ENCODE measurements around the gene HERC3. TPM values are rescaled to one million over a fixed set of nuclear protein-coding genes. Genes with fewer than 3 reads are reported as not detected.

HERC3 gene
- total and polyA plus RNA-seq, 10 of the 15 experiments (the other 5 are each of a cell fraction or from before 2014, with no cell fraction given): 0.52 to 18.2 (median 2.8) TPM

- TF ChIP-seq ZNF687 (IDR thresholded peaks at IDR 0.05) (no peak), SMAD1 (IDR thresholded peaks at IDR 0.05; ENCODE audit: low read depth, partially characterized antibody) (no peak), BHLHE40 (IDR thresholded peaks at IDR 0.05; ENCODE audit: borderline replicate concordance in 1 of 2, low read depth in 2 of 2, low read length in 1 of 2) (no peak), MTA3 (IDR thresholded peaks at IDR 0.05; ENCODE audit: borderline replicate concordance, low read length) (no peak), SRF (IDR thresholded peaks at IDR 0.05; ENCODE audit: low read depth in 2 of 2, low read length in 2 of 2) (no peak)
These were observed 83.3 kb downstream of the HERC3 start (continued) for GRCh38 chr4:88675543-88675942.

GRCh38 chr4:88681209-88681608 lies 88.9 kb downstream of the HERC3 start:
- Histone ChIP-seq H3K27me3 (replicated peaks in 1 of 2; ENCODE audit: control insufficient read depth in 2 of 2, insufficient read depth in 2 of 2, low read length in 1 of 2) (no peaks in the 10 kb centered on the region), H3K27ac (ENCODE audit: control insufficient read depth, insufficient read depth) (no peak overlapping the region), H3K9me3 (replicated peaks; ENCODE audit: control insufficient read depth, insufficient read depth, low read length) (no peaks in the 10 kb centered on the region), H2AFZ (ENCODE audit: control insufficient read depth, low read depth, low read length) (no peak overlapping the region), H3K36me3 (ENCODE audit: control insufficient read depth in 2 of 2, insufficient read depth in 2 of 2, low read length in 1 of 2) (no peaks in the 10 kb centered on the region; a peak in 1 of 4 replicates), H4K20me1 (ENCODE audit: control insufficient read depth, insufficient read depth) (no peaks in the 10 kb centered on the region), H3K4me3 (no peak overlapping the region), H3K4me2 (ENCODE audit: control insufficient read depth, insufficient read depth) (no peak overlapping the region), H3K79me2 (ENCODE audit: control insufficient read depth, insufficient read depth, low read length) (no peaks in the 10 kb centered on the region), H3K4me1 (ENCODE audit: control insufficient read depth, insufficient read depth, low read length) (no peaks in the 10 kb centered on the region), H3K9ac (ENCODE audit: control insufficient read depth, insufficient read depth, low read length) (no peak overlapping the region)
- intact Hi-C loops (cut with micrococcal nuclease; ENCODE audit: unreplicated experiment) (no loop called here), in situ Hi-C loops (cut with MboI) (no loop called here)
- ChIA-PET SMC1A (ENCODE audit: uncharacterized antibody, unreplicated experiment) (no interaction called here), RAD21 (ENCODE audit: unreplicated experiment) (no interaction called here), POLR2A (no interaction called here), CTCF (interaction anchor here (1.3 kb wide), 1 partner anchor 9 kb away, joined by 4 read pairs; no protein-coding TSS in a partner anchor)
- BruUV-seq (replicated peaks): no TSS peak
- ATAC-seq (no peak), FAIRE-seq (no peak), DNase-seq (ENCODE audit: low read depth, low spot score) (no peak)
- 81% methylated on average over 5 of the region's 5 CpGs for WGBS (ENCODE audit: insufficient coverage, insufficient replicate concordance, low lambda C conversion rate, missing lambda C conversion rate)
- TF ChIP-seq E2F8 (IDR thresholded peaks at IDR 0.05; ENCODE audit: low read depth, partially characterized antibody) (no peak), IRF3 (IDR thresholded peaks at IDR 0.05) (no peak), WRNIP1 (IDR thresholded peaks at IDR 0.05; ENCODE audit: borderline replicate concordance, low read depth, low read length) (no peak), SIX5 (IDR thresholded peaks at IDR 0.05; ENCODE audit: low read depth, low read length, severe bottlenecking) (no peak), JUNB (IDR thresholded peaks at IDR 0.05) (no peak), CBX5 (IDR thresholded peaks at IDR 0.05; ENCODE audit: low read depth) (no peak), TCF7 (IDR thresholded peaks at IDR 0.05; ENCODE audit: borderline replicate concordance) (no peak), JUND (IDR thresholded peaks at IDR 0.05; ENCODE audit: low read depth, low read length) (no peak), NFYB (IDR thresholded peaks at IDR 0.05; ENCODE audit: insufficient read depth, low read depth, low read length) (no peak), ZNF384 (IDR thresholded peaks at IDR 0.05; ENCODE audit: borderline replicate concordance, low read depth, low read length) (no peak), NR2F1 (conservative IDR thresholded peaks at IDR 0.05) (no peak), ZNF622 (IDR thresholded peaks at IDR 0.05) (no peak)
